ENCODE measurements around the gene LRRC34.

LRRC34 gene

GRCh38 chr3:169764882-169765612 lies 47.7 kb downstream of the LRRC34 start, which contains the start of gene TERC:
Gene TERC, minus strand, starts transcription at chr3:169765060.
- DNase-seq (ENCODE audit: low read depth): peak; percentile 85

GRCh38 chr3:169764312-169764881 lies 48.3 kb downstream of the LRRC34 start:
- DNase-seq (ENCODE audit: low read depth): peak; percentile 45

GRCh38 chr3:169760479-169760878 lies 52.2 kb downstream of the LRRC34 start:
- no peak for DNase-seq (ENCODE audit: low read depth)

- DNase-seq (ENCODE audit: low read depth): no peak
These were observed 53.4 kb downstream of the LRRC34 start for GRCh38 chr3:169759256-169759655.

- DNase-seq (ENCODE audit: low read depth): no peak
These were observed 54.2 kb downstream of the LRRC34 start for GRCh38 chr3:169758359-169758994.

- DNase-seq (ENCODE audit: low read depth): no peak
These were observed 57.2 kb downstream of the LRRC34 start for GRCh38 chr3:169755488-169755887.

GRCh38 chr3:169754711-169755110 lies 58.0 kb downstream of the LRRC34 start:
- DNase-seq (ENCODE audit: low read depth): no peak

- no peak for DNase-seq (ENCODE audit: low read depth)
These were observed 60.8 kb downstream of the LRRC34 start for GRCh38 chr3:169751875-169752274.

- no peak for DNase-seq (ENCODE audit: low read depth)
These were observed 62.0 kb downstream of the LRRC34 start for GRCh38 chr3:169750665-169751064.

- no peak for DNase-seq (ENCODE audit: low read depth)
These were observed 64.0 kb downstream of the LRRC34 start for GRCh38 chr3:169748670-169749069.

- DNase-seq (ENCODE audit: low read depth): no peak
These were observed 65.8 kb downstream of the LRRC34 start for GRCh38 chr3:169746924-169747323.

- no peak for DNase-seq (ENCODE audit: low read depth)
These were observed 68.2 kb downstream of the LRRC34 start for GRCh38 chr3:169744366-169745054.
